Inflammatory macrophage treated with lipopolysaccharide for 4 hours (primary cell): ENCODE data around the gene CAPN13.
A peak's percentile ranks its signal among the peaks of the same experiment; 100 is the strongest.

Experiments
- DNase-seq: peaks from one replicate; pipeline ENCODE4 v3.0.0-alpha.2; 2020

Gene CAPN13

DNA sequence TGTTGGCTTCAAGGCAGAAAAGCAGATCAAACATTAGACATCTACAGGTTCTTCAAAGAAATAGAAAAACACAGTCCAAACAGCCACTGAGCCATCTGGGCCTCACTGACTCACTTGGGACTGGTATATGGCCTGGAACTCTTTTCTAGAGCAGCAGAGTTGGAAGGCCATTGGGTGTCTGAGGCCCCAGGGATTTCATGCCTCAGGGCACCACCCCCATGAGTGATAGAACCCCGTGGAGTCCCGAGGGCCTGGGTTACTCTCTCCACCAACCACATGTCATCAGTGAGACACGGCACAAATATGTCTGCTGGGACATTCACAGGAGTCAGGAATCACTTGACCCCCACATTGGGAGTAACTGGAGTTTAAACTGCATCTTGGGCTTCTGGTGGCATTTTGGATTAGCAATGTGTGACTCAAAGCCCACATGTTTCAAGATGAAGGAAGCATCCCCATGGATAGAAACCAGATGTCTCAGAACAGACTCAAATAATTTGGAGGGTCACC, 44.0 kb downstream of the CAPN13 start:
- no peak for DNase-seq

DNA sequence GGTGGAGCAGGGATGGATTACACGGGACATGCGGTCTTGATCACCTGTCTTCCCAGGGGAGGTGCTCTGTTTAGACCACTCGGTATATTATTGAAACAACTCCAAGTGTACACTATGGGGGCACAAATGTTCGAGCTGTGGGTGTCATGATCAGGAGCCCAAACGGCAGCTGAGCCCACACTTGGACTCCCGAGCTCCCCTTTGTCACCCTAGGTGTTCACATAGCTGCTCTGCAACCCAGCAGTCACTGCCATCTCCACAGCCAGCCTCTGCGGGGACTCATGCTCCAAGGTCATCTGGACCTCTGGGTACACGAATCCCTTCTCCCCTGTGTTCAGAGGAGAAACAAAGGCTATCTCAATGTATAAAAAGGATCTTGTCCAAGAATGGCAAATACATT, 46.0 kb downstream of the CAPN13 start:
- DNase-seq: no peak

DNA sequence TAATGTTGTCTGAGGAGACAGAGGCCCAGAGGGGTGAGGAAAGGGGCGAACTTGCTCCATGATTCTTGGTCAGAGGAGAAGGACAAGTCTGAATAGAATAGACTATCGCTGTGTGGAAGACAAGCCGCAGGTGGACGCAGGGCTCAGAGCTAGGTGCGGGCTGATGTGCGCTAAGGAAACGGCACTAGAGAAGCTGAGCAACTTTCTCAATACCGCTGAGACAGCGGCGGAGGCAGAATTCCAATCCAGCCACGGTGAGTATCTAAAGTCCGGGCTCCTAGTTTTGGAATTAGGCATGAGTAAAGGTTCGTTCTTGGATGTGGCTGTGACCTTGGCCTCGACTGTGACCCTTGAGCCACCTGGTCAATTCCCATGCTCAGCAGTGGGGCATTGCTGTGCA, 47.8 kb downstream of the CAPN13 start:
- DNase-seq: no peak

DNA sequence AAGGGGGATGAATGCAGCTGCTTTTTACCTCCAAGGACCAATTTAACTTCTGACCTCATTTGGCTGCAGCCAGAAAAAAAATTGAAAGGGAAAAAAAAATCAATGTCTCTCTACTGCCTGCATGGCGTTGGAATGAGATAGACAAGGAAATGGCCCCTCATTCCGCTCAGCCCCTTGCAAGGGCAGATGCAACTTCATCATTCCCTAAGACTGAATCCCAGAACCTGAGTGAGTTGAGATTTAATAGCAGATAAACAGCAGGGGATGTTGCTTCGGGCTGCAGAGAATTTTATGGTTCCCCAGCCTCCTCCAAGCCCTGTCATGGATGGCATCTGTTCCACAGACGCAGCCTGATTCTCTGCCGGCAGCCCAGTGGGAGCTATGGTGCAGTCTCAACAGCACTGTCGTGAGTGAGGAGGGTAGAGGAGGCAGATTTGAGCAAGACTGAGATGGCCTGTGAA, 49.0 kb downstream of the CAPN13 start:
- no peak for DNase-seq

DNA sequence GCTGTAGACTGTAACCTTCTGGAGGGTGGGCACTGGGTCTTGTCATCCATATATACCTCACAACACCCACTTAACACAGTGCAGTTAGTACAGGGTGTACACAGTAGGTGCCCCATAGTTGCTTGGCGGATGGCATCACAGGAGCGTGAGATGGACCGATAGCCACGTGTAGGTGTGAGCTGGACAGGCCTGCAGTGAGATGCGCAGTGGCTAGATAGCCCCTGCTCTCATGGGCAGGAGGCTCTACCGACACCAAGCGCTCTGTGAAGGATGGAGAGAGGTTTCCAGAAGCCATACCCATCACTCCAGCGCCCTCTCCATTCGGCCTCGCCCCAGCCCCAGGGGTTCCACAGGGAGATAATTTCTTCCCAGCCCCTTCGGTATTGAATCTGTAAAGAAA, 49.5 kb downstream of the CAPN13 start:
- DNase-seq: no peak

DNA sequence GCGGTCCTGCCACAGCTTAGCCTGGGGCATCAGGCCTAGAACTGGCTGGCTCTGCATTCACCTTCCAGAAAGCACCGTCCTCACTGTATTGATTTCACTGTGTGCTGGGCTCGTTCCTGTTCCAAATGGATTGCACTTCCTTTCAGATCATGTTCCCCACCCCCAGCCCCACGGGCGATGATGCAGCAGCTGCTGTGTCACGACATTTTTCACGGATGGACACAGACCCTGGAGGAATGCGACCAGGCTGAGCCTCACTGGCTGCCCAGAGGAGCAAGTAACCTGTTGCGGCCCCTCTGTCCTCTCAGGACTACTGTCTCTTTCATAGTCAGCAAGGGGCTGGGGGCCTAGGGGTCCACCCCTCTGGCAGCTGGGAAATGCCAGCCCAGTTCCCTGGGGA, 50.3 kb downstream of the CAPN13 start:
- no peak for DNase-seq

DNA sequence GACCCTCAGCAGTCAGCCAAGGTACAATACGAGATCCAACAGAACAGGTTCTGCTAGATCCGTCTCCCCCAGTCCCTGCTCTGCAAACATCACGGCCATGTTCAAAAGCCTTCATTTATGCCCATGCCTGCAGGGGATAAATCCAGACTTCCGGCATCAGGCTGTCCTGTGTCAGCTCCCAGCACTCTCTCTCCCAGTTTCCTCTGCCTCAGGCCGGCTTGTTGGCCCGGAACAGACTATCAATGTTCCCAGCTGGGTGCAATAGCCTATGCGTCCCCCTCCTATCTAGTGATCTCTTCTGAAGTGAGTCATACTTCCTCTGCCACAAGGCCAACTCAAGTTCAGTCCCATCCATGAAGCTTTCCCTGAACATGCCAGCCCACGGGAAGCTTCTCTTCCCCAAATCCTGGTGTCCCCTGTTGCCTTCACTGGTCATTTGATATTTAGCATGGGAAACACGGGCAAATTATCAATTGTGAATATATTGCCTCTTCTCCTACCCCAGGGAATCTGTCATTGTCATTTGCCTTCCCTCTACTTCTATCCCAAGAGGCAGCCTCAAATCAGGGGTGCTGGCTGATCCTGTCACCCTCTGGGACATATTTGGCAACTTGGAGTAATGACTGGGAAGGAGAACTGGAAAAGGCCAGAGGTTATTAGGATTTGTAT, 51.1 kb downstream of the CAPN13 start:
- DNase-seq: no peak

DNA sequence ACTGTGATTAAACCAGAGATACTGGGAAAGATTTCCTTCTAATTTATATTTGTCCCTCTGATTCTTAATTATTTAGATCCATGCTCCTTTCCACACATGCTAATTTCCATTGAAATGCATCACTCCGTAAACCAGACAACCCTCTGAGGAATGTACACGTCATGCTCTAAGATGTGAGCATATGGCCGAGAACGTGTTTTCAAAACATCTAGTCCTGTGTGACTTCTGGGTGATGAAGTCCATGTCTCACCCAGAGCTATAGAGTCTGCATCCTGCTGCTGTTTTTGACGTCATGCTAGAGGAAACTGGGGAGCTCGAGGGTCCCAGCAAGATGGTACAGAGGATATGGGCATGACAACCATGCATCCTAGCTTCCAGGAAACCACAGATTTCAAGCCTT, 53.6 kb downstream of the CAPN13 start:
- no peak for DNase-seq

DNA sequence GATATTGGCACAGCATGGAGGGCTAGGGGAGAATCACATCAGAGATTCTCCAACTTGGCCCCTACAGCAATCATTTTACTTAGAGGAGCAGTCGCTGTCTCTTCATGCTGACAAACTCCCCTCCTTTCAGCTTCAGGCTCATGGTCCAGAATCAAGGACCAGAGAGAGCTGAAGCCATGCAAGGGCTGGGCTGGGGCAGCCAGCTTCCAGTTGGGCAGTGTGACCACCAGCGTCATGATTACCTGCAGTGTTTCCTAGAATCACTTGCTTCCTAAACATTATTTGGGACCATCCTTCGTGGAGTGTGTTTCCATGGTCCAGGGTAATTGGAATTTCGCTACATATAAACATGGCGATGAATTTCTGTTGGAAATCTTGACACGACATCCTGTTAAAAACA, 54.4 kb downstream of the CAPN13 start:
- no peak for DNase-seq

DNA sequence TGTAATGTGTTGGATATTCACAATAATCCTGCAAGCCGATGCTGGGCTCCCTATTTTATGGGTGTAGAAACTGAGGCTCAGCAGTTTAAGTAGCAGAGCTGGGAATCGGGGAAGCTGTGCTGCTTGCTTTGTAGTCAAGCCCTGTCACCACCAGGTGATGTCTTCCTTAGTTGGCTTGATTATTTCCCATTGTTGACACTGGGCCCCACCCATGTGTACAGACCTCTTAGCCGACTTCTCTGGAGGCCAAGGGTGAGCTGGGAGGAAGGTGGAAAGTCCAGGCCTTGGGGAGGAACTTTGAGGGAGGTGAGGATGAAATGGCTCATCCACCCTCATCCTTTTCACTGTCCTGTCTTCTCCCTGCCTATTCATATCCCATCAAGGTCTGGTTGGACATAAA, 60.0 kb downstream of the CAPN13 start:
- DNase-seq: no peak

DNA sequence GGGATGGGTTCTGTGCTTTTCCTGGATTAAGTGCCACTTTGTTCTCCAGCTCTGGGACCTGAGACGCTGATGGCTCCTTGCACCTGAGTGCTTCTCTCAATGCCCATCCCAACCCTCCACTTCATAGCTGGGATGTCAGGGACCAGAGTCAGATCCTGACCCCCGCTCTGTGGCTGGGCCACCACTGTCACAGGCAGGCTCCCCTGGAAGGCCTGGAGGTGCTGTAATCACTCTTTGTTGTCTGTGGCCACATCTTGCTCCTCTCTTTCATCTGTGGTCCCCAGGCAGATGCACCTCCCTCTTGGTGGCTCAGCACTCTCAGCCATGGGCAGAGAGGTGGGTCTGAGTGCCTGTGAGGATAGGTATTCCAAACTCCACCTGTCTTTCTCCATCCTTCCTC, 62.4 kb downstream of the CAPN13 start:
- DNase-seq: no peak

DNA sequence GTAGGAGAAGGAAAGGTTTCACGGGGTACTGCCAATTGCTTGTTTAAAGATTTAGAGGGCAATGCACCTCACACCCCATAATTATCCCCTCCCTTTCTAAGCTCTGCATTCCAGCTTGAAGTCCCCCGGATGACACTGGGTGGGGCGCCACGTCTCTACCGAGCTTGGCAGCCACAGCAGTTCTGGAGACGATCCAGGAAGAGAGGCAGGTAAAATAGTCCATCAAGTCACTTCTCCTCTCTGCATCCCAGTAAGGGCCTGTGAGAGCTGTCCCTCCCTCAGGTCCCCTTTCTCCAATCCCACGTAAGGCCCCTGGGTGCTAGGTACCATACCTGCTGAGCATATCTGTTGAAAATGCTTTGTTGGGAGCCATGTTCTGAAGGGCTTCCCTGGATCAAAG, 65.7 kb downstream of the CAPN13 start:
- DNase-seq: no peak

DNA sequence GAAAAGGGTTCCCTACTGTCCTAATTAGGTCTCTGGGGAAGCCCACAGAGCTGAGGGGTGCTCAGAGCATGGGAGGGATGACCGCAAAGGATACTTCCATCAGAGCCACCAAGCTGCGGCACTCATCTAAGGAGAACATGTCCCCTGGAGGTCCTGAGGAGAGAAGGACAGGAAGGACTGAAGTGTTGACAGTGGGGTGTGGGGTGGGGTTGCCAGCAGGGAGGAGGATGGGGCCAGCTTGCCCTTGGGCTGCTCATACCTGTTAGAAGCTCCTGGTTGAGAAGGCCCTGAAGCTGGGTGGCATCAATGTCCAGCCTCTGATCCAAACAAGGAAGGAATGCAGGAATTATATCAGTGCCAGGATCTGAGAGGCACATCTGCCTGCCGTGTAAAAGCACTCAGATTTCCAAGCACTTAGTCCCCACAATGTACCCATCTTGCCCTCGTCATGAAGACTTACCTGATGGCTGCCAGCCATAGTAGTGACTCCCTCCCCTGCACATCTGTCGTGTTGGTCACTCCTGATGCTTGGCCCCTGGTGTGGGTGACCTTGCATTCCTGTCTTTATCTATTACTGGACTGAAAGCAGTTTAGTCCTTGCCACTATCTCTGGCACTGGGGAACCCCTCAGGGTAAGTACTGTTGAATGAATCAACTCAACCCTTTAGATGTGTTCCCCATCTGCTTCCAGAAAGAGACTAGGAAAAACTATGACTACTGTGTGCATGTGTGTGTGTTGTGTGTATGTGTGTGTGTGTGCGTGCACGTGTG, 68.9 kb downstream of the CAPN13 start:
- no peak for DNase-seq

DNA sequence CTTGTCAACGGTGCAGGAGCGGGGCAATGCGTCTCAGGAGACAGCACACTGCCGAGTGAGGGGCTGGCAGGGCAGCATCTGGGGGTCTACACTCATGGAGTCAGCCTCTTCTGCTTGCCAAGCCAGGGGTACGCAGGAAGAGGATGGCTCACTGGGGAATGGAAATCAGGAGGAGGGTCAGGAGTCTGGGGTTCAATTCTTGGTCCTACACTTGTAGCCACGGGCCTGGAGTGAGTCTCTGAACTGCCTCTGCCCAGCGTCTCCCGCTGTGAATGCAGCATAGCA, 70.0 kb downstream of the CAPN13 start:
- DNase-seq: no peak

DNA sequence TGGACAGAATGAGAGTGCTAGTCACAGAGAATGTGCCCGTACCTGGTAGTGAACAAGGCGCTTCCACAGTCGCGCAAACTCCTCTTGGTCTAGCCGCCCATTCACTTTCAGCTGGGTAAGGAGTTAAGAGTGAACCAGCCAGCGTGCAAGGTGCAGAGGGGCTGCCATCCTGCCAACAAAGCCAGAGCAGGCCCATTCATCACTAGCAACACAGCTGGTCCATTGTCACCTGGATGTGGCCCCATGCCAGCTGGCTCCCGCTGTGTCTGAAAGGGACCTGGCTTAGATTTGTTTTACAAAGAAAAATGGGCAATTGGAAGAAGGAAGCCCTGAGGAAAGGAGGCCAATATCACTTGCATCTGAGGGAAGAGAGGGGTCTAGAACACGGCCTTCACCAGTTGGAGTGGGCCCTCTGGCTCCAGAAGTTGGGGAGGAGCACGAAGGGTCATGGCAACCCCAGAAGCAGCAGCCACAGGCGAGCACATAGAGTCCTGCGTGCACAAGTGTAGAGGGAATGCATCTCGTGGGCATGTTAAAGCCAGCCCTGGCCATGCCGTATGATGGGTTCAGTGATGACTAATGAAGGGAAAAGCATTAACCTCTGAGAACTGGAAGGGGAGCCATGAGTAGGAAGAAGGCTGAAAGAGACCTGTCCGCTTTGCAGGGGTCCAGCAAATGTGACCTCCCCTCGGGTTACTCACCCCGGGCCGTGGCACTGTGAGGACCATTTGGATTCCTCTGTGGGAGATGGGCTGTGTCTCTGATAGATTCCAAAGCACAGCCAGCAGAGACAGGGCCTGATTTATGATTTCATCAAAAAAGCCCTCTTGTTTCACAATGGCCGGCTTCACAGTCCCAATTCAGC, 70.6 kb downstream of the CAPN13 start:
- no peak for DNase-seq

DNA sequence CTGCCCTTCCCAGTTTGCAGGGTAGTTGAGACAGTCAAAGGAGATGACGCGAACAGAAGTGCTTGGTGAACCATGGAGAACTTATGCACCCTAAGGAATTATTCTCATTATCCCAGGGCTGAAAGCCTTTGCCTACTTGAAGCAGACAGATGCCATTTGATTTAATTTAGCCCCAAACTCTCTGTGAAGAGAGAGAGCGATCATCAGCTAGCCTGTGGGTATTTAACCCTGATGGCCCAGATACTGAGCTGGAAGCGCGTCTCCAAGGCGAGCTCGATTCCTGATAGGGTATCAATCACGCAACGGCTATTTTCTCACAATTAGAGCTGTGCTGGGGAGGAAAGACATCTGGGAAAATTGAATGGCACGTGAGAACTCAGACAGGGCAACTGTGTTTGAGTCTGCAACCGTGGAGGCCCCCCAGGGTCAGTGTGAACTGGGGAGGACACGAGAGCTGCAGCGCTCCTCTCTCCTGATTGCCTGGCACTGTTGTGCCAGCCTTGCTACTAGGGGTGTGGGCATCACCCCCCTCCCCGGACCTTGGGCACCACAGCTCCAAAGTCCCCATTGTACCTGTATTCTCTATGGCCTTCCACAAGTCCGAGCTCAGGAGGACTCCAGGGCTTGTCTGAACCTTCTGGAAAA, 73.2 kb downstream of the CAPN13 start:
- no peak for DNase-seq

DNA sequence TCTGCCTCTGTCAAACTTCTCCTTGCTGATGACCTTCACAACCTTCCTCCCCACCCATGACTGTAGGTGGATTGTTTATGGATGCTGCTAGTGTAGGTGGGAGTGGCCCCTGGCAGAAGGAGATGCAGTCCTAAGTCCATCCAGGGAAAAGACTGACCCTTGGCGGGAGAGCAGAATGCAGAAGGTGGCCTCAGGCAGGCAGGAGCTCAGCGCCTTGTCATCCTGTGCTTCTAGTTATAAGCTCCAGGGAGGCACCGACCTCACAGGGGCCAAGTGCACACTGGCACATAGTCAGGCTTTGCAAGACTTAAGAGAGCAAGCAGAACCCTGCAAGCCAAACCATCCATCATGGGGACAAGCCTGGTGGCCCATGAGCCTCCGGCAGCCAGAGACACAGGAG, 74.4 kb downstream of the CAPN13 start:
- no peak for DNase-seq

DNA sequence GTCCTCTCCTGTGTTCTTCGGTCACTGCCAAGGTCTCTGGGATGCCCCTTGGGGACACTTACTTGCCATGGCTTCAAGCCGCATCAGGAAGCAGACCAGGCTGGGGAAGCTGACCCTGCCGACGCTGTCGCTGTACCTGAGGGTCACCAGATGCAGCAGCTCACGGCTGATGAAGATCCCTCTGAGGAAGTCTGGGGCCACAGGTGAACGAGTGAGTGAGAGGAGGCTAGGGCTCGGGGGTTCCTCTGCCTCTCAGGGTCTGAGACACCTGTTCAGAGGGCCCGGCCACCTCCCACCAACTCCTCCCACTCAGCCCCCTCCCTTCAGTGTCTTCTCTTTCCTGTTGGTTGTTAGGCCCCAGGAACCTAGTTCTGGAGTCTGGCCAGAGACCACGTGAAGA, 74.9 kb downstream of the CAPN13 start:
- DNase-seq: no peak

DNA sequence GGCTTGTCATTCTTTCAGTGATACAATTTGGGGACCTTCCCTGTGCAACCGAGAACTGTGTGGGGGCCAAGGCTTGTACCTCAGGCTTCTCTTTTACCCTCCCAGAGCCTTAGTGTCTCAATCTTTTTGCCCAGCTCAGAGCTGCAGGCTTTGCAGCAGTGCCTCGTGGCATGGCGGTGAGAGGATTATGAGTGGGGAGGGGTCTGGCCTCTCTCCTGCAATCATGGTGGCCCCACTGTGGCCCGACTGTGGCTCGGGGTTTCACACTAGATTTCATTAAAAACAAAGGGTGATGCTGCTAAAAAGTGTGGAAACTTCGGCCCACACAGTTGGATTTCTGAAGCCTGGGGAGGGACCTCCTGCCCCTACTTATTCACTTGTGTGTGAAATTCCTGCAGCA, 75.5 kb downstream of the CAPN13 start:
- no peak for DNase-seq

DNA sequence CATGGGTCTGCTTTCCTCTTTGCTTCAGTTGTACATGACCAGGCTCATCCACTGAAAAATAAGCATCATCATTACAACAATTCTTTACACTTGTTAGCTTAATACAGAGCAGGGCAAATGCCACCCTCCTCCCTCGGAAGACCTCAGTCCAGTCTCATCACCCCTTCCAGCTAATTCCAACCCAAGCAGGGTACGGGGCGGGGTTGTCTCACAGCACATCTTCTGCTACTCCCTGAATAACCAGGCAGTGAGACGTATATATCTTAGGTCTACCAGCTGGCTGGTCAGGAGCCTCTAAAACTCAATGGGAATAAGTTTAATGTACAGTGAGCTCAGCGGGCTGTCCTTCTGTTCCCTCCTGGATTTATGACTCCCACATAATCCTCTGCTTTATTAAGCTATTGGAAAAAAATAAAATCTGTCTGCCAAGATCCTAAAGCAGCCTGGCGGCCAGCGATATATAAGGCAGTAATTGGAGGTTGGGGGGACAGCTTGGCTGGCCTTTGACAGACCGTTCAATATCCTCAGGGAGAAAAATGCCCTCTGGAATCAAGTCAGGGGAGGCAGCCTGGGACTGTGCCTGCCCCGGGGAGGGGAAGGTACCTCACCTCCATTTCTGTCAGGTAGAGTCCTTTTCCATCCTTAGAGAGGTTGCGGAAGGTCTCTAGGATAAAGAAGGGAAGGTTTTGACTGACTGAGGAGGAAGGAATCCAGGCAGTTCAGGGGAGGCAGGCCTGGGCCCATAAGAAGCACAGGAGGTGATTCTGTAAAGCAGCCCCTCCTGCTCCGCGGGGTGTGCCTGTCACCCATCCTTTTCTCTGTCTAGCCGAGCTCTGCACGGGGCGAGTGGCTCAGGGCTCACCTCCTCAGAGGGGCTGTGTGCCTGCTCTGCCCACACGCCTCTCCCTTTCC, 76.3 kb downstream of the CAPN13 start:
- DNase-seq: no peak

DNA sequence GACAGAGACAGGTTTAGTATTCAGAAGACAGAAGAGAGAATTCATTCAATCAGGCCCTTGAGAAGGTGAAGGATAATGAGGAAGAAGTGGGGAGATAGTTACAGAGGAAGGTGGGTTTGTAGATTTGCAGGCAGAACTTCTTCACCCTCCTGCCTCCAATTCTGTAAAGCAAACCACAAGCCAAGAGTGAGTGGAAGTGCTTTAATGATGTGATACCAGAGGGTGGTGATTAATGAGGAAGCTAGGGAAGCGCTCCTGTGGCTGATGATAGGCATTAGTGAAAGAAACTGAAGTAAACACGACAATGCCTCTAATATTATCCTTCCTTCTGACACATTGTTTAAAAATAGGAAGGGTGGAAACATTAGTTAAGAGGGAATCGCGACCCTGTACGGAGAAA, 78.2 kb downstream of the CAPN13 start:
- peak; percentile 11 for DNase-seq
